GM21447 (cell line): ENCODE data around the gene ADSS1.
"Not testable (repeated sequence)": the region's sequence is repeated elsewhere in the genome, so short reads cannot be mapped to it uniquely, and the experiment has no call there.

Experiments
- ATAC-seq: cut with Tn5 transposase; IDR thresholded peaks from one replicate; pipeline ENCODE4 v1.9.1; 2021; ENCODE audit not compliant: unreplicated experiment

Gene ADSS1

DNA sequence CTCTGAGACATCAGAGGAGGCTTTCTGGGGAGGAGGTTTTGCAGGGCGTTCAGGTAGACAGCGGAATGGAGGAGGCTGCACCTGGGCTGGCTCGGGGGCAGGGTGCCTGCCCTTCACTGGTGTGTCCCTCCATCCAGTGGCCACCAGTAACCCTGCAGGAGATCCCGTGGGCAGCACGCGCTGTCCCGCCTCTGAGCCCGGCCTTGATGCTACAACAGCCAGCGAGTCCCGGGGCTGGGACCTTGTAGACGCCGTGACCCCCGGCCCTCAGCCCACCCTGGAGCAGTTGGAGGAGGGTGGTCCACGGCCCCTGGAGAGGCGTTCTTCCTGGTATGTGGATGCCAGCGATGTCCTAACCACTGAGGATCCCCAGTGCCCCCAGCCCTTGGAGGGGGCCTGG, 10.0 kb upstream of the ADSS1 start:
- ATAC-seq, result no peak

DNA sequence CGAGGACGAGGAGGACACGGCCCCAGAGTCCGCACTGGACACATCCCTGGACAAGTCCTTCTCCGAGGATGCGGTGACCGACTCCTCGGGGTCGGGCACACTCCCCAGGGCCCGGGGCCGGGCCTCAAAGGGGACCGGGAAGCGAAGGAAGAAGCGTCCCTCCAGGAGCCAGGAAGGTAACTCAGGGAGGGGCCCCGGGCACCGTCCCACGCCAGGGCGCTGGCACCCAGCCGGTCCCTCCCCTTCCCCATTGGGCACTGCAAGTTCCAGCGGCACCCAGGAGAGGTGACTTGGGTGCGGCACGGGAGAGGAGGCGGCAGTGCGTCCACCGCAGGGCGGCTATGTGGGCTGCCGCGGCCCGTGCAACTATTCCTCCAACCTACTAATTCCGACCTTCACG, 9.3 kb upstream of the ADSS1 start:
- no peak for ATAC-seq

DNA sequence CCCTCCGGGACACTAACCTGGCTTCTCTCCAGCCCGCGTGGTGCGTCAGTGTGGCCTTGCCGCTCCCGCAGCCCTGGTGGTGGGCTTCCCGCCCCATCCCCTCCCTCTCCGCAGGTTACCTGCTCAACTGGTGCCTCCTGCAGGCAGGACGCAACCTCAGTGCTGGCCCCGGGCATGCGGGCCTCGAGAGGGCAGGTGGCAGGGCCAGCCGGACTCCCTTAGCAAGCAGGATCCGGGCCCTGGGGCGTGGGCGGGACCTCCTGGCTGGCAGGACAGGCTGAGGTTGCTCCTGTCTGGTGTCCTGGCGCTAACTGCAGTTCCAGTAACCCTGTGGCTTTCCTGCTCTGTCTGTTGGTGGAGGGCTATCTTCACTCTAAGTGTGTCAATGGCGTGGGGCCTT, 8.6 kb upstream of the ADSS1 start:
- ATAC-seq, result no peak

DNA sequence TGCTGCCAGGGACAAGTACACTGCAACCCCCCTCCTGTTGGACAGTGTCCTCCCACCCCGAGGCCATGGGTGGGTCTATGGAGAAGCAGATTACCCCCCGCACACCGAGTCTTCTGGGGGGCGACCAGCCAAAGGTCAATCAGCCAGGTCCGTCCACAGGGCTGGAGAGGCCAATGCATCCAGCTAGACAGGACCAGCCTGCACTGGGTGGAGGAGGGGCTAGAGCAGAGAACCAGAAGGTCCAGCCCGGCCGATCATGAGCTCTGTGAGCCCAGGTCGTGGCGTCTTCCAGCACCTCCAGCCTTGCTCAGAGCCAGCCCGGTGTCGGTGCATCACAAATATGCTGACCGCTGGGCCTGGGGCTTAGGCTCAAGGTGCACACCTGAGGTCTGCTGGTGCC, 8.2 kb upstream of the ADSS1 start:
- ATAC-seq, result no peak

- no peak for ATAC-seq
Measured at GRCh38 chr14:104717137-104717536, 6.9 kb upstream of the ADSS1 start.

GRCh38 chr14:104717646-104718045, 6.4 kb upstream of the ADSS1 start:
- ATAC-seq, result no peak

DNA sequence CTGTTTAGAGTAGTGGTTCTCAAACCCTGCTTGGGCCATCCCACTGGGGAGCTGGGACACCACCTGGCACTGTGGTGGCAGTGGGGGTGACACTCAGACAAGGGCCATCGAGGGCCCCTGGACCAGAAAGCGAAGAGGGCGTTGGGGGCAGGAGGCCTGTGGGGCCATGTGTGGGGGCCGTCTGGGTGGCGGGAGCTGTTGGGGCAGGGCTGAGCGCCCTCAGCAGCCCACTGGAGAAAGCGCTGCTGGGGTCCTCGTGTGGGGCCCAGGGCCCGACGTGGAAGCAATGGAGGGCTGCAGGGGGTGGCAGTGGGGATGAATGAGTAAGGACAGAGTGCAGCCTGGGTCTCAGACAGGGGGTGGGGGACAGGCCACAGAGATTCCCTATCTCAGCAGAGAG, 5.9 kb upstream of the ADSS1 start:
- no peak for ATAC-seq

GRCh38 chr14:104718871-104719270, 5.2 kb upstream of the ADSS1 start:
- no peak for ATAC-seq

DNA sequence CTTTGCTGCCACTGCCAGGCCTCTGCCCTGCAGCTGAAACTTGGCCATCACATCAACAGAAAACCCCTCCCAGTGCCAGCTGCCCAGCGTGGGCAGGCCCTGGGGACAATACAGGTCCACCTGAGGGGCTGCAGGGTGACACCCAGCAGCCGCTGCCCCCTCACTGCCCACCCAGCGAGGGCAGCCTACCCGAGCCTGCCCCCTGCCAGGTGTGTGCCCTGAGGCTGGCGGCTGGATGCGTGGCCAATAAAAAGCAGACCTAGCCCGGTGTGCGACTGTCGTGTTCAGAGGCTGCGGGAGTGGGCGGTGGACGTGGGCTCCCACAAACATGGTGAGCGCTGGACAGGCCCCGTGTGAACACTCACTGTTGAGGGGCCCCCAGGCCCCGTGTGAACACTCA, 4.7 kb upstream of the ADSS1 start:
- no peak for ATAC-seq

DNA sequence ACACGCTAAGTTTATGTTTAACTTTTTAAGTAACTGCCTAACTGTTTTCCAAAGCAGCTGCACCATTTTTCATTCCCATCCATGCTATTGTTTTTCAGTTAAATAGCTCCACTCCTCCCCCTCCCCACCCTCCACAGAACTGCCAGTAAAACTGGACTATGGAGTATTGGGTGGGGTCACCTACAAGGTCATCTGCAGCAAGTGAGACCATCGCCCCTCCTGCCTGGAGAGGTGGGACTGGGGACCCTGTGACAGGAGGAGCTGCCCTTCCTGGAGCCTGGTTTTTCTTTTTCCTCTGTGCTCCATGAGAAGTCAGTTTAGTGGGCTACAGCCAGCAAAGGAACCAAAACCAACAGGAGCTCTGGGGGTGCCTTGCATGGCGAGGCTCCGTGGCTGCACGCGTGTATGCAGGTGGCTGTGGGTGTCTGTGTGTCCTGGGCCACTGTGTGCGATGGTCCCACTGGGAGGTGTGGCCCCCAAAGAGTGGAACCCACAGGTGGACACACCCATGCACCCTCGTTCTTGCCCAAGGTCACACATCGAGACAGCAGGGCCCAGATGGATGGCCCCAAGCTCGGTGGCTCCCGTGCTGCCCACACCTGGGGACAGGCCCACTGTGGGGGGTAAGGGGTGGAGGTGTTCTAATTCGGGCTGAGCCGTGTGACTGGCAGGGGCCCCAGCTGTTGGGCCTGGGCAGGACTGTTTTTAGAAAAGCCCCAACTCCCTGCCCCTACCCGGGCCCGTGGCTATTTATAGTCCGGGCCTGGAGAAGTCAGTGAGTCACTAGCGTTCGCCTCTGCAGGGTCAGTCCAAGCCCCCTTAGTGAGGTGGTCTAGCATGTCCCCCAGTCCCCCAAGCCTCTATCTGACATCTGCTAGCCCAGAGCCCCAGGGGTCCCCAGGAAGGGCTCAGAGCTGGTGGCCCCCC, 2.3 kb upstream of the ADSS1 start:
- ATAC-seq, result no peak

DNA sequence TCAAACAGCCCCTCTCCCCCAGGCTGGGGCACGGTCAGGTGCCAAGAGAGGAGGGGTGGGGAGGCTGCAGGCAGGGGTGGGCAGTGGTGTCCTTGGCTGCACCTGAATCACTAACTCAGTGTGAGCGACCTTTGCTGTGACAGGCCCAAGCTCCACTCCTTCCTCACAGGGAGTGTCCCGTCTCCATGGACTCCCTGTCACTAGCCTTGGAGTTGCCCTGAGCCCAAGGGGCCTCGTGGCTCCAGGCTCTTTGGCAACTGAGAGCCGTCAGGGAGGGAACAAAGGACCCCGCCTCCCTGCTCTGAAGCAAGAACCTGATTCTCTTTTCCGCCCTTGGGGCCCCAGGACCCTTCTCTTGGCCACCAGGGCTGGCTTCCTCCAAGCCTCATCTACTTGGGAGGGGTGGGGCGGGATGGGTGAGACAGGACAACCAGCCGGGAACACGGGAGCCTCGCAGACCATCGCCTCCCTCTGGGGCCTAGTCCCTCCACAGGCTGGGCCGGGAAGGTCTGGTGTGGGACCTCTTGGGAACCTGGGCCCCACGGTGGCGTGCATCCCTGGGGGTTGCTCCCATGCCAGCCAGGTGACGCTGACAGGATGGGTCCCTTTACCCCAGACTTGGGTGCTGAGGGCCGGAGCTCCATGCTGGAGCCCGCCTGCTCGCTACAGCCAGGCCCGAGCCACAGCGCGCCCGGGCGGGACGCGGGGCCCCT, 935 bp upstream of the ADSS1 start:
- ATAC-seq, result no peak

GRCh38 chr14:104724407-104724980, 465 bp downstream of the ADSS1 start:
- ATAC-seq, result no peak

- no peak for ATAC-seq
Measured at GRCh38 chr14:104724981-104725771, 1.1 kb downstream of the ADSS1 start.

- no peak for ATAC-seq
Measured at GRCh38 chr14:104725772-104726548, 1.9 kb downstream of the ADSS1 start.

DNA sequence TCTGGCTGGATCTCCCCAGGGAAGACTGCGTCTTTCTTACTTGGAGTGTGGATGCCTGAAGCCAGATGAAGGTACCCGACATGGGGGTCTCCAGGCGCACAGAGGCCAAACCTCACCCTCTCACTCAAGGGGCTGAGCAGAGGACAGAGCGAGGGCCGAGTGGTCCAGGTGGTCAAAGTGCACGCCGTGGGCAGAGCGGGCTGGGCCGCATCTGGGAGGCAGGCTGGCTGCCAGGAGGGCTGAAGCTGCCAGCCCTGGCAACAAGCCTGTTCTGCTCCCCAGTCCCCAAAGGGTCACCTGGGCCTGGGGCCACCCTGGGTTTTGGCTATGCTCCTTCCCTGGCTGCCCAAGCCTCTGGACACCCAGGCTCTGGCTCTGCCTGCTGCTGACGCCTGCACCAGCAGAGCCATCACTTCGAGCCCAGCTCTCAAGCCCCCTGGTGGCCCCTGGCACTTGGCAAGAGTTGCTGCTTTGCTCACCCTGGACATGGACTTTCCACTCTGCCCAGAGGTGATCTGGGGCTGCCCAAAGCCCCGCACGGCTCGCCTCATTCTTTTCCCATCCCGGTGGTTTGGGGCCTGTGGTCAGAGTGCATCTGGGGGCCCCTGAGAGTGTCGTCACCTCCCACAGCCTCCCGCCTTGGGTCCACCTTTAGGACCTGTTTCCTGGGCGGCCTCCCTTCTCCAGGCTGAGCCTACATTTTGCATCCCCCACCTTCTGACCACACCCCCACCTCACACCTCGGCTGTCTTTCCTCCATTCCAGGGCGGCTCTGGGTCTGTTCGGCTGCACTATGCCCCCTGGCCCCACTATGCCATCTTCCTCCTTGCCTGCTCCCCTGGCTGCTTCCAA, 2.8 kb downstream of the ADSS1 start:
- no peak for ATAC-seq

- ATAC-seq, result no peak
Measured at GRCh38 chr14:104728631-104729030, 4.6 kb downstream of the ADSS1 start.

GRCh38 chr14:104729176-104729834, 5.3 kb downstream of the ADSS1 start:
- not testable (repeated sequence) for ATAC-seq

DNA sequence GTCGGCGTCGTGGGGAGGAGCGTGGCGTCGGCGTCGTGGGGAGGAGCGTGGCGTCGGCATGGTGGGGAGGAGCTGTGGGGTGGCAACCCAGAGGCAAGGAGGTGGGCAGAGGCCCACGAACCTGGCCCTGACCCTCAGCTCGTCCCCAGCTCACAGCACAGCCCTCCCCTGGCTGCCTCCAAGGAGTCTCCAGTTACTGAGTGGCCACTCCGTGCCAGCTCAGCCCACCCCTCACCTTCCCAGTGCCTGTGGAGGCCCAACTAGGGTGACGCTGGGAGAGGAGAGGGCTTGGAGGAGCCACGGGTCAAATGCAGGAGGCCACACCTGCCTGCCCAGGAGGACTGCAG, 5.8 kb downstream of the ADSS1 start:
- no peak for ATAC-seq

- ATAC-seq, result no peak
Measured at GRCh38 chr14:104730487-104730886, 6.5 kb downstream of the ADSS1 start.
